ENCODE measurements around the gene HS6ST1.

Gene HS6ST1

DNA sequence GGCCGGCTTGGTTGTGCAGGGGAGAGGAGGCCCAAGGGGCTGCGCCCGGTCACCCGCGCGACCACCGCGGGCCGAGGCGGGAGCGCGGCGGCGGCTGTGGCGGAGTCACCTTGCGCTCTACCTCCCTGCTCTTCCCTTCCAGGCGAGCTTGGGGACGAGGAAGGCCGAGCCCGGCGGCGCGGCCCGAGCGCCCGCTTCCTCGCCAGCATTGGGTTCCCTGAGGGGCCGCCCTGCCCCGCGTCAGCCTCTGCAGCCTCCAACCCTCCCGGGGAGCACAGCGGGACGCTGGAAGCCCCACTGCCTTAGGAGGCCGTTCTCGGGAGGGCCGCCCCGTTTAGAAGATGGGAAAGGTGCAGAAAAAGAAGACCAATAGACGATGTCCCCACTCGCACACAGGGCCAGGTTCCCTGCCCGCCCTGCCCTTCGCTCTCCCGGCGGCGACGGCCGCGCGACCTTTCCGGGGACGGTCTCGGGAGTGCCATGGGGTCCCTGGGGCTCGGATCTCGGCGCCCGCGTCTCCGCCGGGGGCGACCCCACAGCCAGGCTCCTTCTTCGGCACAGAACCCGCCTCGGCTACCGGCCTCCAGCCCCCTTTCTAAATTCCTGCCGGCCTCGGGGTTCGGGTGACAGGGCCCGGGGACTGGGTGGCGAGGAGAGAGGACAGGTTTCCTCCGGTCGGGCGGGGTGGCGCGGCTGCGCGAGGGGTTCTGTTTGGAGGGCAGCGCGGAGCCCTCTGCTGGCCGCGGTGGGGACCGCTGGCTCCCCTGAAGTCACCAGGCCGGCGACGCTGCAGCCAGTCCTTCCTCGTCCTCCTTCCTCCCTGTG, 85.5 kb downstream of the HS6ST1 start:
- no peak for DNase-seq

DNA sequence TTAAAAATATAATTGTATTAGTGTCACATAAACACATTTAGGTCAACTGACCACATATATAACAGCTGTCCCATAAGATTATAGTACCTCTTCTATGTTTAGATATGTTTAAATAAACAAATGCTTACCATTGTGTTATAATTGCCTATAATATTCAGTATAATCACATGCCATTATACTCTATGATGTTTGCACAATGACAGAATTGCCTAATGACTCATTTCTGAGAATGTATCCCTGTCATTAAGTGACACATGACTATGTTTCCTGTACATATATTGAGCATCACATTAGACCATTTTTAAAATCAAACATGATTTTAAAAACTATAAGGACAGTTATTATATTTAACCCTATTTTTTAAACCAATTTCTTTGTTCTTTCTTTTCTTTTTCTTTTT, 89.8 kb downstream of the HS6ST1 start:
- DNase-seq, result no peak

DNA sequence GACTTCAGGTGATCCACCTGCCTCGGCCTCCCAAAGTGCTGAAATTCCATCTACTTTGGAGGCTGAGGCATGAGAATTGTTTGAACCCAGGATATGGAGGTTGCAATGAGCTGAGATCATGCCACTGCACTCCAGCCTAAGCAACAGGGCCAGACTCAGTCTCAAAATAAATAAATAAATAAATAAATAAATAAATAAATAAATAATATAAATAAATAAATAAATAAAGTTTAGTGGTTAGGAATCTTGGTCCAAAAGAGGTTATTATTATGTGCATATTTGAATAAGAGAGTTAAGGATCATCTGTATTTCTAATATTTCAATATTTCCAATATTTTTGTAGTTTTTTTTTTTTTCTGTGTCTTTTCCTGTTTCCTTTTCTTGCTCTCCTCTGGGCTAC, 90.8 kb downstream of the HS6ST1 start:
- DNase-seq, result no peak

DNA sequence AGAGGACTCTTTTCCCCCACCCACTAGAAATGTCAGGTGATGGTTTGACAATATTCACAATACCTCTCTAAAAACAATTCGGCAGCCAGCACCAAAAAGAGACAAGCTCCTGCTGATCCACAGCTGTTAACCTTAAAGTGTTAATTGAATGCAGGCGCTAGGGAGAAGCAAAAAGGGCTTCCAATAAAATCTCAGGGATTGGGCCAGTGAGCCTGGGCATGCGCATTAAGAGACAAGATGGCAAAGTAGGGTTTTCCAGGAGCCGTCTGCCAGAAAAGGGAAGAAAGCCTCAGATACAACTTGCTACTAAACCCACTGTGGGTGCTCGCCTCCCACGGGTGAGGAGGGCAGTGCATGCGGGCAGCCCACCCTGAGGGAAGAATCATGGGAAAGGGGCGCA, 98.8 kb downstream of the HS6ST1 start:
- DNase-seq, result no peak

DNA sequence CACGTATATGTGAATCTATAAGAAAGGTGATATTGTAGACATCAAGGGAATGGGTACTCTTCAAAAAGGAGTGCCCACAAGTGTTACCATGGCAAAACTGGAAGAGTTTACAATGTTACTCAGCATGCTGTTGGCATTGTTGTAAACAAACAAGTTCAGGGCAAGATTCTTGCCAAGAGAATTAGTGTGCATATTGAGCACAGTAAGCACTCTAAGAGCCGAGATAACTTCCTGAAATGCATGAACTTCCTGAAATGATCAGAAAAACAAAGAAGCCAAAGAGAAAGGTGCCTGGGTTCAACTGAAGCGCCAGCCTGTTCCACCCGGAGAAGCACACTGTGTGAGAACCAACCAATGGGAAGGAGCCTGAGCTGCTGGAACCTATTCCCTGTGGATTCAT, 101.0 kb downstream of the HS6ST1 start:
- DNase-seq, result no peak

DNA sequence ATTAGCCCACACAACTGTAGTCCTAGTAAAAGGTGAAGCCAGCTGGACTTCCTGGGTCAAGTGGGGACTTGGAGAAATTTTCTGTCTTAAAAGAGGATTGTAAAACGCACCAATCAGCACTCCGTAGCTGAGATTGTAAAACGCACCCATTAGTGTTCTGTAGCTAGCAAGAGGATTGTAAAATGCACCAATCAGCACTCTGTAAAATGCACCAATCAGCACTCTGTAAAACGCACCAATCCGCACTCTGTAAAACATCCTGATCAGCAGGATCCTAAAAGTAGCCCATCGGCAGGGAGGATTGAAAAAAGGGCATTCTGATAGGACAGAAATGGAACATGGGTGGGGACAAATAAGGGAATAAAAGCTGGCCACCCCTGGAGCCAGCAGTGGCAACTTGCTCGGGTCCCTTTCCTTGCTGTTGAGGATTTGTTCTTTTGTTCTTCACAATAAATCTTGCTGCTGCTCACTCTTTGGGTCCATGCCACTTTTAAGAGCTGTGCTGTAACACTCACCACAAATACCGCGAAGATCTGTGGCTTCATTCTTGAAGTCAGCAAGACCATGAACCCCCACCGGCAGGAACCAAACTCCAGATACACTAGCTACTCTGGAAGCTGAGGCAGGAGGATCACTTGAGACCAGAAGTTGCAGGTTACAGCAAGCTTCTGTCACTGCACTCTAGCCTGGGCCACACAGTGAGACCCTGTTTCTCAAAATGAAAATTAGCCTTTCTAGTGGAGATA, 102.6 kb downstream of the HS6ST1 start:
- no peak for DNase-seq

Measured in NCI-H524 treated with DMSO at 0.1 percent for 48 hours (cell line).